Nephron progenitor cell (in vitro differentiated cells): ENCODE measurements around the gene ANO6.

Experiments
- DNase-seq: peaks from one replicate; pipeline ENCODE4 v3.0.0; 2021
- H3K27ac Mint-ChIP-seq: 2 replicates; pipeline ENCODE4 v1.8.0; 2021; ENCODE audit warnings: mild to moderate bottlenecking, moderate library complexity, mixed read lengths
- H3K27me3 Mint-ChIP-seq: 2 replicates; pipeline ENCODE4 v1.8.0; 2021; ENCODE audit warnings: mild to moderate bottlenecking, low read depth, mixed read lengths; ENCODE audit not compliant: poor library complexity
- H3K36me3 Mint-ChIP-seq: 2 replicates; pipeline ENCODE4 v1.8.0; 2021; ENCODE audit warnings: low read depth, mixed read lengths
- H3K4me1 Mint-ChIP-seq: 2 replicates; pipeline ENCODE4 v1.8.0; 2021; ENCODE audit warnings: mixed read lengths
- H3K4me3 Mint-ChIP-seq: 2 replicates; pipeline ENCODE4 v1.8.0; 2021; ENCODE audit warnings: mild to moderate bottlenecking, moderate library complexity, mixed read lengths
- H3K9me3 Mint-ChIP-seq: 2 replicates; pipeline ENCODE4 v1.8.0; 2021; ENCODE audit warnings: mild to moderate bottlenecking, moderate library complexity, mixed read lengths
- TF ChIP-seq, protein P1 (sequence below): fragments of 200-600 bp; sonication (generic); IDR thresholded peaks from 2 replicates; pipeline ENCODE4 v1.5.0; 2021; ENCODE audit warnings: antibody characterized with exemption

The ANO6 gene

DNA sequence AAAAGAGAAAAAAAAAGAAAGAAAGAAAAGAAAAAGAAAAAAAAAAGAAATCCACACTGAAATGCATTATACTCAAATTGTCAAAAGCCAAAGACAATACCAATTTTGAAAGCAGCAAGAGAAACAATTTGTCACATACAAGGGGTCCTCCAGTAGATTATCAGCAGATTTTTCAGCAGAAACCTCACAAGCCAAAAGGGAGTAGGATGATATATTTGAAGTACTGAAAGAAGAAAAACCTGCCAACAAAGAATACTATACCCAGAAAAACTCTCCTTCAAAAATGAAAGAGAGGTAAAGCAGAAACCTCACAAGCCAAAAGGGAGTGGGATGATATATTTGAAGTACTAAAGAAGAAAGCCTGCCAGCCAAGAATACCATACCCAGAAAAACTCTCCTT is 37.1 kb upstream of the ANO6 start:
- Mint-ChIP-seq H3K9me3 (peaks cover 57% of the 10 kb centered on the region), H3K4me1 (no peaks in the 10 kb centered on the region), H3K27me3 (no peaks in the 10 kb centered on the region), H3K36me3 (peaks cover 65% of the 10 kb centered on the region), H3K4me3 (no peak overlapping the region), H3K27ac (no peak overlapping the region)
- TF ChIP-seq, protein P1, sequence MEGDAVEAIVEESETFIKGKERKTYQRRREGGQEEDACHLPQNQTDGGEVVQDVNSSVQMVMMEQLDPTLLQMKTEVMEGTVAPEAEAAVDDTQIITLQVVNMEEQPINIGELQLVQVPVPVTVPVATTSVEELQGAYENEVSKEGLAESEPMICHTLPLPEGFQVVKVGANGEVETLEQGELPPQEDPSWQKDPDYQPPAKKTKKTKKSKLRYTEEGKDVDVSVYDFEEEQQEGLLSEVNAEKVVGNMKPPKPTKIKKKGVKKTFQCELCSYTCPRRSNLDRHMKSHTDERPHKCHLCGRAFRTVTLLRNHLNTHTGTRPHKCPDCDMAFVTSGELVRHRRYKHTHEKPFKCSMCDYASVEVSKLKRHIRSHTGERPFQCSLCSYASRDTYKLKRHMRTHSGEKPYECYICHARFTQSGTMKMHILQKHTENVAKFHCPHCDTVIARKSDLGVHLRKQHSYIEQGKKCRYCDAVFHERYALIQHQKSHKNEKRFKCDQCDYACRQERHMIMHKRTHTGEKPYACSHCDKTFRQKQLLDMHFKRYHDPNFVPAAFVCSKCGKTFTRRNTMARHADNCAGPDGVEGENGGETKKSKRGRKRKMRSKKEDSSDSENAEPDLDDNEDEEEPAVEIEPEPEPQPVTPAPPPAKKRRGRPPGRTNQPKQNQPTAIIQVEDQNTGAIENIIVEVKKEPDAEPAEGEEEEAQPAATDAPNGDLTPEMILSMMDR: no peak
- no peak for DNase-seq

DNA sequence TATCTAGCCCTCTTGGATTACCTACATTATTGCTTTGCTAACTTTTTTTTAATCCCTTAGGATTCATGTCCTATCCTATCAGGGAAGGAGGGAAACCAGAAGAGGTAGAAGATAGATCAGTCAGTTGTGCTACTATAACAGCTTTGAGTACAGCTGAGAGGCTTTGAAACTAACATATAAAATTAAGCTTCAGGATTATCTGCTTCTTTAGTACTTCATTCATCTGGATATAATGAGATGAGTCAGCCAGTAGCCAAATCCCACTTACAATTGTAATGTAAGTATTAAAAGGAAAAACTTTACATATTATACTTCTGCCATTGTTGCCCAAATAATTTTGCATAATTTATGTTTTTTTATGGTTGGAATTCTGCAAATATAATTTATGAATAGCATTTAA is 33.4 kb upstream of the ANO6 start:
- no peak for DNase-seq
- H3K4me3 Mint-ChIP-seq: no peak overlapping the region
- H3K36me3 Mint-ChIP-seq: peaks cover 41% of the 10 kb centered on the region
- no peak overlapping the region for H3K27ac Mint-ChIP-seq
- peaks cover 28% of the 10 kb centered on the region for H3K9me3 Mint-ChIP-seq
- no peaks in the 10 kb centered on the region for H3K27me3 Mint-ChIP-seq
- TF ChIP-seq, protein P1: no peak
- peaks cover 6% of the 10 kb centered on the region for H3K4me1 Mint-ChIP-seq

DNA sequence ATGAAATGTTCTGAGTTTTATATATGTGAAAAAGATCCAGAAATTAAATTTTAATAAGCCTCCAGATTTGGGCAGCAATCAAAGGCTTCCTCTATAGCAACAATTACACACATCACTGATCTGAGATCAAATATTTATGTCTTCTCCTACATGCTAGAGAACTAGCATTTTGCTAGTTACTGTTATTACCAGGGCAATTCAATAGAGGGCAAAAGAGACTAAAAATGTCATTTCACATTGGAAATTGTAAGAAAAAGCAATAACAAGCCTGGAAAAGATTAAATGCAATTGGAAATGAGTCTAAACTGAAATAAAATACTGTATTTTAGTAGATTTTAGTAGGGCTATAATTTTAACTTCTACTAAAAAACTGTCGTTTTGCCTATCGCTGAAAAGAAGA is 32.6 kb upstream of the ANO6 start:
- TF ChIP-seq, protein P1: no peak
- Mint-ChIP-seq H3K27me3 (no peaks in the 10 kb centered on the region), H3K4me1 (peaks cover 6% of the 10 kb centered on the region), H3K4me3 (no peak overlapping the region), H3K36me3 (peaks cover 41% of the 10 kb centered on the region), H3K27ac (no peak overlapping the region), H3K9me3 (peaks cover 21% of the 10 kb centered on the region)
- DNase-seq: no peak

DNA sequence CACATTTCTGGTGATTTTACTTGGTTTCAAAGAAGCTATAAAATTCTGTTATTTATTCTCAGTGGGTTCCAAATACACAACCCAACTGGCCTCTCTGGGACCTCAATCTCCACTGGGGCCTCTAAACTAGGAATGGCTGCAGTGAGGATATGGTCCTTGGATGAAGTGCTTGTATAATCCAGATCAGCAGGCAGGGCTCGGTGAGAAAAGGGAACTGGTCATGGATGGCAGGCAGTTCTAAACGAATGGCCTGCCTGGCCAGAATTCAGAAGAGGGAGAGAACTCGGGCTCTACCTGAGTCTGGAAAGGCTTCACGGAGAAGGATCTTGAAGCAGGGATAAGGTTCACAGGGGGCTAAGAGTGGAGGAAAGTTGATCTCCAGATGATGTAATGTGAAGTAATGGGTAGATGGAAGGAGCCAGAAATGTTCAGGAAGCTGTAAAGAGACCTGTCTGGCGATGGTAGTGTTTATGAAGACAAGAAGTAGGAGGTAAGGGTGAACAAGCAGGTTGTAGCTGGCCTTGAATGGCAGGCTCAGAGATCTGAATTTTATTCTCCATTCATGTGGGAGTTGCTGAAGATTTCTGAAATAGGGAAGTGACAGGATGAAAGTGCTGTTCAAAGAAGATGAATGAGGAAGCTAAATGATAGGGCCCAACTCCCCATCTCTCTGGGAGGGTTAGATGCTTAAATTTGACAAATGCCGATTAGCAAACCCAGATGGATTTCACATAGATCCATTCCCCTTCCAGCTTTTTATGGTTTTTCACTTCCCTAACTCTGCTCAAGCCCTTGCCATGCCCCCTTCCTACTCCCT is 31.5 kb upstream of the ANO6 start:
- H3K4me3 Mint-ChIP-seq: no peak overlapping the region
- H3K27ac Mint-ChIP-seq: peak overlapping the region; percentile 41
- TF ChIP-seq, protein P1: no peak
- DNase-seq: no peak
- H3K36me3 Mint-ChIP-seq: peaks cover 39% of the 10 kb centered on the region
- H3K27me3 Mint-ChIP-seq: no peaks in the 10 kb centered on the region
- H3K4me1 Mint-ChIP-seq: peaks cover 6% of the 10 kb centered on the region
- H3K9me3 Mint-ChIP-seq: peaks cover 9% of the 10 kb centered on the region

DNA sequence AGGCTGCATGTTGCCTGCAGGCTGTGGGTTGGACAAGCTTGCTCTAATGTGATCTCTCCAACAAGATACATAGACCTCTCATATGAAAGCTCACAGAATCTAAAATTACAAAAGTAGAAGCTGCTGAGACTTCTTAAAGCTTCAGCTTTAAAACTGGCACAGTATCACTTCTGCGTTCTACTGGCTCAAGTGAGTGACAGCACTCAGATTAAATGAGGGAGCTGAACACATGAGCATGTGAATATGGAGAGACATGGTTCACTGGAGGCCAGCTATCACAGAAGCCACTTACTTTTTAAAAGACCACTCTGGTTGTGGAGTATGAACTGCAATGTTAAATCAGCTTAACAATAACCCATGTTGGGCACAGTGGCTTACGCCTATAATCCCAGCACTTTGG is 29.1 kb upstream of the ANO6 start:
- TF ChIP-seq, protein P1: no peak
- Mint-ChIP-seq H3K4me3 (no peak overlapping the region), H3K4me1 (peaks cover 6% of the 10 kb centered on the region), H3K27me3 (no peaks in the 10 kb centered on the region), H3K36me3 (peaks cover 51% of the 10 kb centered on the region), H3K9me3 (no peaks in the 10 kb centered on the region), H3K27ac (no peak overlapping the region)
- no peak for DNase-seq

DNA sequence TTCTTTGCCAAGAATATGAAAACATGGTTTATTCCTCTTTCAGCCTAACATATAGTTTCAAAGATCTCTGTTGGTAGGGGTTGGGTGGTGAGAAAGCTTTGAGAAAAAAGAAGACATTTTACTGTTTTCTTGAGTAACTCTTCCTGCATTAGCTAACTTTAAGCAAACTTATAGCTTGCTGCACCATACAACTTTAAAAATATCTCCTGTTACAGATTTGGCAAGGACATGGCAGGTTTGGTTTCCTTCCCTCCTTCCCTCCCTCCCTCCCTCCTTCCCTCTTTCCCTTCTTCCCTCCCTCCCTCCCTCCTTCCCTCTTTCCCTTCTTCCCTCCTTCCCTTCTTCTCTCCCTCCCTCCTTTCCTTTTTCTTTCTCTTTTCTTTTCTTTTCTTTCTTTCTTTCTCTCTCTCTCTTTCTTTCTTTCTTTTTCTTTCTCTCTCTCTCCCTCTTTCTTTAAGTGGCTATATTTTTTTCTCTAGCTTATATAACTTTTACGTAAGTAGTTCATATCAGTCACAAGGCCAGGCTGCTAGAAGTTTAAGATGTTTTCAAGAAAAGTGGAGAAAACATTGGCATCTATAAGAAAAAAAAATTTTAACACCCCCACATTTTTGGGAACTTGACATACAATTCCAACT is 26.0 kb upstream of the ANO6 start:
- H3K27ac Mint-ChIP-seq: no peak overlapping the region

More for the DNA sequence above, 26.0 kb upstream of the ANO6 start:
- H3K4me3 Mint-ChIP-seq: no peak overlapping the region
- no peaks in the 10 kb centered on the region for H3K9me3 Mint-ChIP-seq
- no peak for DNase-seq
- H3K27me3 Mint-ChIP-seq: no peaks in the 10 kb centered on the region
- H3K36me3 Mint-ChIP-seq: peaks cover 53% of the 10 kb centered on the region
- TF ChIP-seq, protein P1: no peak
- H3K4me1 Mint-ChIP-seq: peaks cover 5% of the 10 kb centered on the region
